H9 (cell line): ENCODE results near the gene SSNA1. TPM values are rescaled to one million over a fixed set of nuclear protein-coding genes. Genes with fewer than 3 reads are reported as not detected.

ENCODE experiments used
- DNase-seq: peaks from one replicate; pipeline ENCODE4 v3.0.0-alpha.2; 2017
- H2AFZ ChIP-seq: one replicate; pipeline ENCODE4 v1.6.1; 2013; ENCODE audit warnings: mild to moderate bottlenecking, low read length, control low read depth, moderate library complexity
- H2AK5ac ChIP-seq: 2 replicates; pipeline ENCODE4 v1.6.1; 2013; ENCODE audit warnings: low read length, control low read depth, mixed read lengths; ENCODE audit not compliant: insufficient read length
- H2BK120ac ChIP-seq: one replicate; pipeline ENCODE4 v1.6.1; 2013; ENCODE audit warnings: low read depth, mild to moderate bottlenecking, low read length, control low read depth, inconsistent platforms; ENCODE audit not compliant: poor library complexity, severe bottlenecking
- H2BK12ac ChIP-seq: 2 replicates; pipeline ENCODE4 v1.6.1; 2013; ENCODE audit warnings: low read length, control low read depth, mixed read lengths, low read depth; ENCODE audit not compliant: insufficient read length
- H2BK15ac ChIP-seq: 2 replicates; pipeline ENCODE4 v1.6.1; 2013; ENCODE audit warnings: low read depth, low read length, control low read depth
- H2BK20ac ChIP-seq: one replicate; pipeline ENCODE4 v1.6.1; 2013; ENCODE audit warnings: low read depth, mild to moderate bottlenecking, low read length, control low read depth, inconsistent platforms; ENCODE audit not compliant: poor library complexity, severe bottlenecking
- H2BK5ac ChIP-seq: 2 replicates; pipeline ENCODE4 v1.6.1; 2013; ENCODE audit warnings: low read length, control low read depth, mixed read lengths; ENCODE audit not compliant: insufficient read length
- H3K14ac ChIP-seq: 2 replicates; pipeline ENCODE4 v1.6.1; 2013; ENCODE audit warnings: low read length, control low read depth; ENCODE audit not compliant: insufficient read depth
- H3K18ac ChIP-seq: 2 replicates; pipeline ENCODE4 v1.6.1; 2013; ENCODE audit warnings: low read depth, mild to moderate bottlenecking, mixed read lengths, low read length, control low read depth; ENCODE audit not compliant: insufficient read length
- H3K23ac ChIP-seq: 2 replicates; pipeline ENCODE4 v1.6.1; 2013; ENCODE audit warnings: low read length, control low read depth, mixed read lengths, low read depth; ENCODE audit not compliant: insufficient read length
- H3K23me2 ChIP-seq: 2 replicates; pipeline ENCODE4 v1.6.1; 2013; ENCODE audit warnings: low read depth, mild to moderate bottlenecking, mixed read lengths, low read length, control low read depth; ENCODE audit not compliant: insufficient read length, poor library complexity, severe bottlenecking
- H3K27ac ChIP-seq: 2 replicates; pipeline ENCODE4 v1.5.1; 2013; ENCODE audit warnings: low read length, control low read depth, mixed read lengths, low read depth; ENCODE audit not compliant: insufficient read length
- H3K27me3 ChIP-seq: 2 replicates; pipeline ENCODE4 v1.6.1; 2013; ENCODE audit warnings: low read length, control low read depth, inconsistent platforms; ENCODE audit not compliant: insufficient read depth
- H3K4ac ChIP-seq: 2 replicates; pipeline ENCODE4 v1.6.1; 2013; ENCODE audit warnings: low read depth, mild to moderate bottlenecking, control low read depth, inconsistent platforms, low read length, moderate library complexity
- H3K4me1 ChIP-seq: 2 replicates; pipeline ENCODE4 v1.6.1; 2013; ENCODE audit warnings: low read length, control low read depth, inconsistent platforms; ENCODE audit not compliant: insufficient read depth
- H3K4me2 ChIP-seq: 2 replicates; pipeline ENCODE4 v1.6.1; 2013; ENCODE audit warnings: low read length, control low read depth, mixed read lengths; ENCODE audit not compliant: insufficient read length, insufficient read depth
- H3K56ac ChIP-seq: 2 replicates; pipeline ENCODE4 v1.6.1; 2013; ENCODE audit warnings: low read depth, mild to moderate bottlenecking, mixed read lengths, low read length, control low read depth; ENCODE audit not compliant: insufficient read length
- H3K79me1 ChIP-seq: 2 replicates; pipeline ENCODE4 v1.6.1; 2013; ENCODE audit warnings: low read depth, mild to moderate bottlenecking, moderate library complexity, low read length, control low read depth, inconsistent platforms; ENCODE audit not compliant: insufficient read depth, poor library complexity, severe bottlenecking
- H3K79me2 ChIP-seq: 2 replicates; pipeline ENCODE4 v1.6.1; 2013; ENCODE audit warnings: low read length, control low read depth, inconsistent platforms; ENCODE audit not compliant: insufficient read depth
- H3K9ac ChIP-seq: 2 replicates; pipeline ENCODE4 v1.6.1; 2013; ENCODE audit warnings: low read length, control low read depth, mixed read lengths; ENCODE audit not compliant: insufficient read length; ENCODE audit errors: extremely low read depth
- H3K9me3 ChIP-seq: one replicate; pipeline ENCODE4 v1.6.1; 2013; ENCODE audit warnings: low read depth, low read length, inconsistent platforms; ENCODE audit not compliant: control insufficient read depth
- H3T11ph ChIP-seq: one replicate; pipeline ENCODE4 v1.6.1; 2013; ENCODE audit warnings: mild to moderate bottlenecking, low read length, control low read depth, inconsistent platforms
- H4K20me1 ChIP-seq: one replicate; pipeline ENCODE4 v1.6.1; 2013; ENCODE audit not compliant: control insufficient read depth, insufficient read length, insufficient read depth
- H4K5ac ChIP-seq: 2 replicates; pipeline ENCODE4 v1.6.1; 2013; ENCODE audit warnings: low read depth, mild to moderate bottlenecking, mixed read lengths, low read length, control low read depth; ENCODE audit not compliant: insufficient read length
- H4K8ac ChIP-seq: replicated peaks from 2 replicates; pipeline ENCODE4 v1.6.1; 2013; ENCODE audit warnings: low read length, control low read depth, mixed read lengths, low read depth; ENCODE audit not compliant: insufficient read length
- H4K91ac ChIP-seq: 2 replicates; pipeline ENCODE4 v1.6.1; 2013; ENCODE audit warnings: low read depth, mild to moderate bottlenecking, moderate library complexity, mixed read lengths, low read length, control low read depth; ENCODE audit not compliant: insufficient read length
- H3K27ac Mint-ChIP-seq, 3 experiments: 2 replicates in 2 of 3; 3 replicates in 1 of 3; pipeline ENCODE4 v1.8.0; 2020 to 2021; ENCODE audit warnings: mixed read lengths in 3 of 3, mild to moderate bottlenecking in 1 of 3, moderate library complexity in 1 of 3
- H3K27me3 Mint-ChIP-seq: 2 replicates; pipeline ENCODE4 v1.8.0; 2021; ENCODE audit warnings: low read depth, mild to moderate bottlenecking, moderate library complexity, mixed read lengths
- H3K36me3 Mint-ChIP-seq, 3 experiments: 2 replicates in 2 of 3; 3 replicates in 1 of 3; pipeline ENCODE4 v1.8.0; 2020 to 2021; ENCODE audit warnings: low read depth in 3 of 3, mixed read lengths in 3 of 3; ENCODE audit not compliant: insufficient read depth in 1 of 3
- H3K4me1 Mint-ChIP-seq, 2 experiments: 2 replicates each; pipeline ENCODE4 v1.8.0; 2020; ENCODE audit warnings: mixed read lengths in 2 of 2
- H3K4me3 Mint-ChIP-seq, 2 experiments: 2 replicates in 1 of 2; 3 replicates in 1 of 2; pipeline ENCODE4 v1.8.0; 2020 to 2021; ENCODE audit warnings: mild to moderate bottlenecking in 2 of 2, mixed read lengths in 2 of 2, moderate library complexity in 1 of 2
- H3K9me3 Mint-ChIP-seq, 2 experiments: 2 replicates in 1 of 2; 3 replicates in 1 of 2; pipeline ENCODE4 v1.8.0; 2020; ENCODE audit warnings: mild to moderate bottlenecking in 2 of 2, mixed read lengths in 2 of 2, moderate library complexity in 1 of 2
- WGBS: extraction: QIAGEN DNeasy Blood & Tissue Kit; methylation state at CpG from one replicate; pipeline ENCODE4 v1.1.7; 2013; ENCODE audit warnings: missing lambda C conversion rate, low lambda C conversion rate, mixed read lengths; ENCODE audit not compliant: insufficient read length; ENCODE audit errors: extremely low coverage; 5-methylcytosine and 5-hydroxymethylcytosine counted together
- total RNA-seq: library from RNA; stranded (reverse); gene quantifications from 2 replicates; pipeline ENCODE4 v1.2.1, GENCODE V29; 2021
- TF ChIP-seq, protein P1 (sequence below): fragments of 200-600 bp; sonication (generic); conservative IDR thresholded peaks from 3 replicates; pipeline ENCODE4 v1.8.0; 2021; ENCODE audit warnings: antibody characterized with exemption, mild to moderate bottlenecking

SSNA1 gene
- total RNA-seq, 1 experiment from 2014 or later: 69.2 TPM

DNA sequence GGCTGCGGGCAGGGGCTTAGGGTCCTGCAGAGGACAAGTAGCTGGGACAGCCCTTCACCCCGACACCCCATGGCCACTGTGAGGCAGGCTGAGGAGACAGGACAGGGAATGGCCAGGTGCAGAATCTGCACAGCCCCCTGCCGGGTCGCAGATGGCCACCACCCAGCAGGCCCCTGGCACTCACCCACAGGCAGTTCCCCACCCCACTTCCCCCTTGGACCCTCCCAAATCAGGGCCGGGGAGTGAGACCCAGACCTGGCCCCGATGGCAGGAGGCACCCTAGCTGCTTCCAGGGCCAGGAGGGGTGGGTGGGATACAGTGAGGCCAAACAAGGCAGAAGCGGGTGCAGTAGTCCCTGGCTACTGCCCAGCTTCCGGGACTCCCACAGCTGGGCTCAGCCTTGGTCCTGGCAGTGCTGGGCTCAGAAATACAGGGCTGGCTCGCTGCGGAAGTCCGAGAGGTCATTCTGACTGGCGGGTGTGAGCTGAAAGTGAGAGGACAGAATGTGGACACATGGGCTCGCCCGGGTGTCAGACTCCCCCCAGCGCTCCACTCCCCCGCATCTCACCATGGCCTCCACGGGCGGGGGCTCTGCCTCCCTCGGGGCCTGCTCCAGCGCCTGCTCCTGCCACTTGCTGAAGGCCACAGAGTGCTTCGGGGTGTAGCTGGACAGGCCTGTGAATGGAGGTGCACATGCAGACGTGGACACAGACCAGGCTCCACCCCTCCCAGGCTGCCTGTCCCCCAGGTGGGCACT lies 3.4 kb downstream of the SSNA1 start:
- Histone ChIP-seq H3K18ac (no peak overlapping the region), H2BK12ac (no peak overlapping the region), H3K23me2 (peaks cover 13% of the 10 kb centered on the region), H4K20me1 (no peaks in the 10 kb centered on the region), H2AK5ac (no peak overlapping the region), H3K9ac (no peak overlapping the region), H3K4ac (no peak overlapping the region), H3K23ac (no peak overlapping the region), H2BK20ac (no peak overlapping the region), H2AFZ (no peak overlapping the region), H3K14ac (no peak overlapping the region; the same call in 1 of the 2 replicates), H2BK120ac (no peak overlapping the region), H4K8ac (no peak overlapping the region), H3K79me1 (peaks cover 6% of the 10 kb centered on the region), H3K9me3 (no peaks in the 10 kb centered on the region), H3K79me2 (peaks cover 10% of the 10 kb centered on the region; the same call in 1 of the 2 replicates), H2BK5ac (no peak overlapping the region), H3K4me2 (no peak overlapping the region), H3T11ph (no peak overlapping the region), H3K4me1 (peaks cover 5% of the 10 kb centered on the region; the same call in 1 of the 2 replicates), H4K91ac (no peak overlapping the region), H3K56ac (no peak overlapping the region), H2BK15ac (no peak overlapping the region), H3K27ac (no peak overlapping the region), H3K27me3 (no peaks in the 10 kb centered on the region), H4K5ac (no peak overlapping the region)
- Mint-ChIP-seq H3K4me3 (no peak overlapping the region), H3K27me3 (no peaks in the 10 kb centered on the region), H3K4me1 (peaks cover 20 to 26% of the 10 kb centered on the region in 2 experiments), H3K36me3 (peaks cover 7 to 23% (median 15%) of the 10 kb centered on the region in 3 experiments; a peak in 6 of 7 replicates), H3K27ac (no peak overlapping the region), H3K9me3 (no peaks in the 10 kb centered on the region)
- TF ChIP-seq, protein P1, sequence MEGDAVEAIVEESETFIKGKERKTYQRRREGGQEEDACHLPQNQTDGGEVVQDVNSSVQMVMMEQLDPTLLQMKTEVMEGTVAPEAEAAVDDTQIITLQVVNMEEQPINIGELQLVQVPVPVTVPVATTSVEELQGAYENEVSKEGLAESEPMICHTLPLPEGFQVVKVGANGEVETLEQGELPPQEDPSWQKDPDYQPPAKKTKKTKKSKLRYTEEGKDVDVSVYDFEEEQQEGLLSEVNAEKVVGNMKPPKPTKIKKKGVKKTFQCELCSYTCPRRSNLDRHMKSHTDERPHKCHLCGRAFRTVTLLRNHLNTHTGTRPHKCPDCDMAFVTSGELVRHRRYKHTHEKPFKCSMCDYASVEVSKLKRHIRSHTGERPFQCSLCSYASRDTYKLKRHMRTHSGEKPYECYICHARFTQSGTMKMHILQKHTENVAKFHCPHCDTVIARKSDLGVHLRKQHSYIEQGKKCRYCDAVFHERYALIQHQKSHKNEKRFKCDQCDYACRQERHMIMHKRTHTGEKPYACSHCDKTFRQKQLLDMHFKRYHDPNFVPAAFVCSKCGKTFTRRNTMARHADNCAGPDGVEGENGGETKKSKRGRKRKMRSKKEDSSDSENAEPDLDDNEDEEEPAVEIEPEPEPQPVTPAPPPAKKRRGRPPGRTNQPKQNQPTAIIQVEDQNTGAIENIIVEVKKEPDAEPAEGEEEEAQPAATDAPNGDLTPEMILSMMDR: no peak
- no peak for DNase-seq
- no CpG with 5 or more reads among the region's 22 CpGs for WGBS
